Measurements from ENCODE around the gene ABCG1.

Gene ABCG1

GRCh38 chr21:42337830-42338728 is 119.1 kb downstream of the ABCG1 start:
- H3K27ac ChIP-seq (ENCODE audit: low read depth, low read length, severe bottlenecking), result no peak overlapping the region

GRCh38 chr21:42338729-42339715 is 120.1 kb downstream of the ABCG1 start:
- no peaks in the 10 kb centered on the region for H3K4me1 ChIP-seq (ENCODE audit: control insufficient read depth, insufficient read depth, low read length, poor library complexity, severe bottlenecking)
- H3K4me3 ChIP-seq (ENCODE audit: extremely low read depth, insufficient read depth, low read length, poor library complexity, severe bottlenecking), result no peak overlapping the region
- H3K9me3 ChIP-seq (ENCODE audit: control insufficient read depth, low read length), result no peaks in the 10 kb centered on the region
- 89 to 96% methylated on average over 10 of the region's 17 CpGs for WGBS, 2 experiments (ENCODE audit: insufficient coverage in 2 of 2)
- H3K27ac ChIP-seq (ENCODE audit: low read depth, low read length, severe bottlenecking), result no peak overlapping the region
- H3K36me3 ChIP-seq (ENCODE audit: control insufficient read depth, insufficient read depth, low read length), result no peaks in the 10 kb centered on the region

More at GRCh38 chr21:42337830-42338728, 119.1 kb downstream of the ABCG1 start:
- Histone ChIP-seq H3K9me3 (ENCODE audit: control insufficient read depth, low read length) (no peaks in the 10 kb centered on the region), H3K4me3 (ENCODE audit: extremely low read depth, insufficient read depth, low read length, poor library complexity, severe bottlenecking) (no peak overlapping the region), H3K4me1 (ENCODE audit: control insufficient read depth, insufficient read depth, low read length, poor library complexity, severe bottlenecking) (no peaks in the 10 kb centered on the region), H3K36me3 (ENCODE audit: control insufficient read depth, insufficient read depth, low read length) (no peaks in the 10 kb centered on the region)
- WGBS, 2 experiments (ENCODE audit: insufficient coverage in 2 of 2), result 68 to 73% methylated on average over 18 to 22 of the region's 23 CpGs

- H3K9me3 ChIP-seq (ENCODE audit: control insufficient read depth, low read length), result no peaks in the 10 kb centered on the region
- no peaks in the 10 kb centered on the region for H3K36me3 ChIP-seq (ENCODE audit: control insufficient read depth, insufficient read depth, low read length)
- 93 to 94% methylated on average over 22 to 23 of the region's 24 CpGs for WGBS, 2 experiments (ENCODE audit: insufficient coverage in 2 of 2)
- no peaks in the 10 kb centered on the region for H3K4me1 ChIP-seq (ENCODE audit: control insufficient read depth, insufficient read depth, low read length, poor library complexity, severe bottlenecking)
- no peak overlapping the region for H3K27ac ChIP-seq (ENCODE audit: low read depth, low read length, severe bottlenecking)
- H3K4me3 ChIP-seq (ENCODE audit: extremely low read depth, insufficient read depth, low read length, poor library complexity, severe bottlenecking), result no peak overlapping the region
Observed at GRCh38 chr21:42340187-42341050, 121.5 kb downstream of the ABCG1 start.

GRCh38 chr21:42341776-42342542 is 123.0 kb downstream of the ABCG1 start:
- WGBS, 2 experiments (ENCODE audit: insufficient coverage in 2 of 2), result 90 to 96% methylated on average over 13 of the region's 15 CpGs

GRCh38 chr21:42343101-42343500 is 124.2 kb downstream of the ABCG1 start:
- Histone ChIP-seq H3K4me1 (ENCODE audit: control insufficient read depth, insufficient read depth, low read length, poor library complexity, severe bottlenecking) (no peaks in the 10 kb centered on the region), H3K9me3 (ENCODE audit: control insufficient read depth, low read length) (no peaks in the 10 kb centered on the region), H3K36me3 (ENCODE audit: control insufficient read depth, insufficient read depth, low read length) (no peaks in the 10 kb centered on the region), H3K27ac (ENCODE audit: low read depth, low read length, severe bottlenecking) (no peak overlapping the region), H3K4me3 (ENCODE audit: extremely low read depth, insufficient read depth, low read length, poor library complexity, severe bottlenecking) (no peak overlapping the region)
- WGBS, 2 experiments (ENCODE audit: insufficient coverage in 2 of 2), result 79 to 83% methylated on average over 6 to 7 of the region's 10 CpGs

More at GRCh38 chr21:42341776-42342542, 123.0 kb downstream of the ABCG1 start:
- H3K4me1 ChIP-seq (ENCODE audit: control insufficient read depth, insufficient read depth, low read length, poor library complexity, severe bottlenecking), result no peaks in the 10 kb centered on the region
- no peak overlapping the region for H3K27ac ChIP-seq (ENCODE audit: low read depth, low read length, severe bottlenecking)
- no peak overlapping the region for H3K4me3 ChIP-seq (ENCODE audit: extremely low read depth, insufficient read depth, low read length, poor library complexity, severe bottlenecking)
- no peaks in the 10 kb centered on the region for H3K9me3 ChIP-seq (ENCODE audit: control insufficient read depth, low read length)
- H3K36me3 ChIP-seq (ENCODE audit: control insufficient read depth, insufficient read depth, low read length), result no peaks in the 10 kb centered on the region

GRCh38 chr21:42343556-42343955 is 124.6 kb downstream of the ABCG1 start:
- no peak overlapping the region for H3K4me3 ChIP-seq (ENCODE audit: extremely low read depth, insufficient read depth, low read length, poor library complexity, severe bottlenecking)
- no peaks in the 10 kb centered on the region for H3K9me3 ChIP-seq (ENCODE audit: control insufficient read depth, low read length)
- no peaks in the 10 kb centered on the region for H3K36me3 ChIP-seq (ENCODE audit: control insufficient read depth, insufficient read depth, low read length)
- H3K27ac ChIP-seq (ENCODE audit: low read depth, low read length, severe bottlenecking), result no peak overlapping the region
- no peaks in the 10 kb centered on the region for H3K4me1 ChIP-seq (ENCODE audit: control insufficient read depth, insufficient read depth, low read length, poor library complexity, severe bottlenecking)
- WGBS, 2 experiments (ENCODE audit: insufficient coverage in 2 of 2), result 91 to 95% methylated on average over 6 of the region's 6 CpGs

- Histone ChIP-seq H3K9me3 (ENCODE audit: control insufficient read depth, low read length) (no peaks in the 10 kb centered on the region), H3K4me3 (ENCODE audit: extremely low read depth, insufficient read depth, low read length, poor library complexity, severe bottlenecking) (no peak overlapping the region), H3K4me1 (ENCODE audit: control insufficient read depth, insufficient read depth, low read length, poor library complexity, severe bottlenecking) (no peaks in the 10 kb centered on the region), H3K27ac (ENCODE audit: low read depth, low read length, severe bottlenecking) (no peak overlapping the region), H3K36me3 (ENCODE audit: control insufficient read depth, insufficient read depth, low read length) (no peaks in the 10 kb centered on the region)
- WGBS, 2 experiments (ENCODE audit: insufficient coverage in 2 of 2), result 93 to 94% methylated on average over 9 to 10 of the region's 11 CpGs
Observed at GRCh38 chr21:42343963-42344510, 125.1 kb downstream of the ABCG1 start.

GRCh38 chr21:42344631-42345030 is 125.7 kb downstream of the ABCG1 start:
- Histone ChIP-seq H3K4me3 (ENCODE audit: extremely low read depth, insufficient read depth, low read length, poor library complexity, severe bottlenecking) (no peak overlapping the region), H3K27ac (ENCODE audit: low read depth, low read length, severe bottlenecking) (no peak overlapping the region), H3K36me3 (ENCODE audit: control insufficient read depth, insufficient read depth, low read length) (no peaks in the 10 kb centered on the region), H3K4me1 (ENCODE audit: control insufficient read depth, insufficient read depth, low read length, poor library complexity, severe bottlenecking) (no peaks in the 10 kb centered on the region), H3K9me3 (ENCODE audit: control insufficient read depth, low read length) (no peaks in the 10 kb centered on the region)
- WGBS, 2 experiments (ENCODE audit: insufficient coverage in 2 of 2), result 73 to 90% methylated on average over 2 to 3 of the region's 4 CpGs

GRCh38 chr21:42346441-42346840 is 127.5 kb downstream of the ABCG1 start:
- no peak overlapping the region for H3K4me3 ChIP-seq (ENCODE audit: extremely low read depth, insufficient read depth, low read length, poor library complexity, severe bottlenecking)
- H3K9me3 ChIP-seq (ENCODE audit: control insufficient read depth, low read length), result no peaks in the 10 kb centered on the region
- H3K27ac ChIP-seq (ENCODE audit: low read depth, low read length, severe bottlenecking), result no peak overlapping the region
- no peaks in the 10 kb centered on the region for H3K4me1 ChIP-seq (ENCODE audit: control insufficient read depth, insufficient read depth, low read length, poor library complexity, severe bottlenecking)
- no peaks in the 10 kb centered on the region for H3K36me3 ChIP-seq (ENCODE audit: control insufficient read depth, insufficient read depth, low read length)
- 91 to 96% methylated on average over 6 to 8 of the region's 9 CpGs for WGBS, 2 experiments (ENCODE audit: insufficient coverage in 2 of 2)

All from mesodermal cell (in vitro differentiated cells).